Tibial artery (tissue), 4 donors: Measurements from ENCODE around the gene IRF2.

Experiments used
- DNase-seq, 2 donors: peaks; one replicate each; pipeline ENCODE4 v3.0.0-alpha.2; 2019
- H3K27ac ChIP-seq, 2 donors: fragments of 200-600 bp; sonication (generic) in 1 of 2; 1 replicate in 1 of 2; 2 replicates in 1 of 2; pipeline ENCODE4 v1.5.1; 2018 to 2019; ENCODE audit warnings: mild to moderate bottlenecking in 1 of 2
- H3K27me3 ChIP-seq, 2 donors: fragments of 200-600 bp; sonication (generic) in 1 of 2; one replicate each; pipeline versions ENCODE4 v1.5.1 to v1.6.0; 2016 to 2019
- H3K36me3 ChIP-seq, 3 donors: fragments of 200-600 bp; sonication (generic) in 2 of 3; one replicate each; pipeline ENCODE4 v1.5.1; 2016 to 2019; ENCODE audit warnings: mild to moderate bottlenecking in 2 of 3
- H3K4me1 ChIP-seq, 4 donors: fragments of 200-600 bp; sonication (generic) in 2 of 4; 1 replicate in 3 of 4; 2 replicates in 1 of 4; pipeline ENCODE4 v1.5.1; 2016 to 2019
- H3K4me3 ChIP-seq, 2 donors: fragments of 200-600 bp; sonication (generic) in 1 of 2; 1 replicate in 1 of 2; 2 replicates in 1 of 2; pipeline ENCODE4 v1.5.1; 2018 to 2019; ENCODE audit warnings: mild to moderate bottlenecking in 2 of 2
- H3K9me3 ChIP-seq, 3 donors: fragments of 200-600 bp; sonication (generic) in 1 of 3; one replicate each; pipeline ENCODE4 v1.5.1; 2016 to 2019
- CTCF ChIP-seq, 2 experiments: fragments of 200-600 bp in 1 of 2; fragments of 450-650 bp in 1 of 2; IDR thresholded peaks; one replicate each; pipeline ENCODE4 v1.5.1; 2017 to 2019; ENCODE audit warnings: antibody characterized with exemption in 2 of 2, mild to moderate bottlenecking in 1 of 2, moderate library complexity in 1 of 2
- intact Hi-C: fragments of 100-400 bp; cut with DNase I; formaldehyde crosslinking; loops from one replicate; pipeline ENCODE4 v1.15.0; 2023; ENCODE audit warnings: low total_unique reads

The IRF2 gene

GRCh38 chr4:184499996-184500395, 25.6 kb upstream of the IRF2 start:
- no peak overlapping the region for H3K4me3 ChIP-seq
- no peak overlapping the region for H3K27ac ChIP-seq
- no peaks in the 10 kb centered on the region for H3K27me3 ChIP-seq
- no peak for DNase-seq
- TF ChIP-seq CTCF (IDR thresholded peaks at IDR 0.05), result no peak
- H3K9me3 ChIP-seq, result no peaks in the 10 kb centered on the region
- intact Hi-C loops, result no loop called here
- H3K36me3 ChIP-seq, result no peaks in the 10 kb centered on the region
- no peaks in the 10 kb centered on the region for H3K4me1 ChIP-seq

GRCh38 chr4:184498598-184498997, 24.2 kb upstream of the IRF2 start:
- DNase-seq, result no peak

GRCh38 chr4:184489771-184490170, 15.4 kb upstream of the IRF2 start:
- no peak for TF ChIP-seq CTCF (IDR thresholded peaks at IDR 0.05)
- H3K4me3 ChIP-seq, result no peak overlapping the region
- DNase-seq, result no peak
- peaks cover 0 to 6% (median 0%) of the 10 kb centered on the region in 3 donors for H3K9me3 ChIP-seq
- intact Hi-C loops, result no loop called here
- no peaks in the 10 kb centered on the region for H3K4me1 ChIP-seq
- H3K36me3 ChIP-seq, result no peaks in the 10 kb centered on the region
- no peaks in the 10 kb centered on the region for H3K27me3 ChIP-seq
- H3K27ac ChIP-seq, result no peak overlapping the region

More at GRCh38 chr4:184498598-184498997, 24.2 kb upstream of the IRF2 start:
- Histone ChIP-seq H3K9me3 (peaks cover 0 to 3% (median 0%) of the 10 kb centered on the region in 3 donors), H3K27ac (no peak overlapping the region), H3K4me3 (no peak overlapping the region), H3K4me1 (no peaks in the 10 kb centered on the region), H3K36me3 (no peaks in the 10 kb centered on the region), H3K27me3 (no peaks in the 10 kb centered on the region)
- no peak for TF ChIP-seq CTCF (IDR thresholded peaks at IDR 0.05)
- intact Hi-C loops, result no loop called here

- no peaks in the 10 kb centered on the region for H3K36me3 ChIP-seq
- no peaks in the 10 kb centered on the region for H3K9me3 ChIP-seq
- H3K4me3 ChIP-seq, result no peak overlapping the region
- H3K27ac ChIP-seq, result no peak overlapping the region
- no peak for DNase-seq
- no peak for TF ChIP-seq CTCF (IDR thresholded peaks at IDR 0.05)
- intact Hi-C loops, result no loop called here
- H3K27me3 ChIP-seq, result no peaks in the 10 kb centered on the region
- H3K4me1 ChIP-seq, result no peaks in the 10 kb centered on the region
These were observed 13.2 kb upstream of the IRF2 start for GRCh38 chr4:184487503-184487902.

- Histone ChIP-seq H3K9me3 (no peaks in the 10 kb centered on the region), H3K36me3 (no peaks in the 10 kb centered on the region), H3K27me3 (no peaks in the 10 kb centered on the region), H3K27ac (no peak overlapping the region), H3K4me1 (no peaks in the 10 kb centered on the region), H3K4me3 (no peak overlapping the region)
- intact Hi-C loops, result no loop called here
- DNase-seq, result no peak
- no peak for TF ChIP-seq CTCF (IDR thresholded peaks at IDR 0.05)
These were observed 10.9 kb upstream of the IRF2 start for GRCh38 chr4:184485279-184485678.

GRCh38 chr4:184481544-184481943, 7.2 kb upstream of the IRF2 start:
- no peaks in the 10 kb centered on the region for H3K9me3 ChIP-seq
- H3K27me3 ChIP-seq, result no peaks in the 10 kb centered on the region
- no peak overlapping the region for H3K4me3 ChIP-seq
- no peak for TF ChIP-seq CTCF (IDR thresholded peaks at IDR 0.05)
- no peak overlapping the region for H3K27ac ChIP-seq
- no peak for DNase-seq
- H3K36me3 ChIP-seq, result no peaks in the 10 kb centered on the region
- H3K4me1 ChIP-seq, result peaks cover 0 to 13% (median 6%) of the 10 kb centered on the region in 4 donors
- intact Hi-C loops, result no loop called here
